ENCODE results near the gene SEC14L1. TPM values are rescaled to one million over a fixed set of nuclear protein-coding genes. Genes with fewer than 3 reads are reported as not detected.

The SEC14L1 gene
- total and polyA plus RNA-seq, 4 donors = 17.2 to 99.8 (median 49.2) TPM

- Histone ChIP-seq H3K9me3 (ENCODE audit: control insufficient read depth, low read length) (no peaks in the 10 kb centered on the region), H3K4me1 (ENCODE audit: control insufficient read depth in 1 of 2, insufficient read depth in 2 of 2, low read length in 2 of 2) (no peaks in the 10 kb centered on the region), H3K27ac (ENCODE audit: low read depth in 1 of 2, low read length in 2 of 2) (no peak overlapping the region), H3K4me3 (ENCODE audit: low read length in 2 of 2) (no peak overlapping the region), H3K27me3 (ENCODE audit: control insufficient read depth in 1 of 2, insufficient read depth in 2 of 2, low read length in 1 of 2) (no peaks in the 10 kb centered on the region), H3K36me3 (ENCODE audit: control insufficient read depth in 1 of 2, insufficient read depth in 2 of 2, low read length in 1 of 2) (no peaks in the 10 kb centered on the region)
- intact Hi-C loops (cut with DNase I) = no loop called here
- no peak for DNase-seq
- ATAC-seq (ENCODE audit: low FRiP score) = no peak
- WGBS, 2 donors = 92% methylated on average over 12 of the region's 12 CpGs
Measured at GRCh38 chr17:77258638-77259037, 117.9 kb downstream of the SEC14L1 start.

GRCh38 chr17:77264617-77265230 lies 124.0 kb downstream of the SEC14L1 start:
- DNase-seq (no peak), ATAC-seq (ENCODE audit: low FRiP score) (no peak)
- Histone ChIP-seq H3K27me3 (ENCODE audit: control insufficient read depth in 1 of 2, insufficient read depth in 2 of 2, low read length in 1 of 2) (no peaks in the 10 kb centered on the region), H3K27ac (ENCODE audit: low read depth in 1 of 2, low read length in 2 of 2) (no peak overlapping the region), H3K9me3 (ENCODE audit: control insufficient read depth, low read length) (no peaks in the 10 kb centered on the region), H3K4me3 (ENCODE audit: low read length in 2 of 2) (no peak overlapping the region), H3K4me1 (ENCODE audit: control insufficient read depth in 1 of 2, insufficient read depth in 2 of 2, low read length in 2 of 2) (no peaks in the 10 kb centered on the region), H3K36me3 (ENCODE audit: control insufficient read depth in 1 of 2, insufficient read depth in 2 of 2, low read length in 1 of 2) (no peaks in the 10 kb centered on the region)
- intact Hi-C loops (cut with DNase I) = no loop called here
- 68 to 72% methylated on average over 22 of the region's 22 CpGs for WGBS, 2 donors

GRCh38 chr17:77266213-77266612 lies 125.4 kb downstream of the SEC14L1 start:
- Histone ChIP-seq H3K4me3 (ENCODE audit: low read length in 2 of 2) (no peak overlapping the region), H3K4me1 (ENCODE audit: control insufficient read depth in 1 of 2, insufficient read depth in 2 of 2, low read length in 2 of 2) (no peaks in the 10 kb centered on the region), H3K27ac (ENCODE audit: low read depth in 1 of 2, low read length in 2 of 2) (no peak overlapping the region), H3K27me3 (ENCODE audit: control insufficient read depth in 1 of 2, insufficient read depth in 2 of 2, low read length in 1 of 2) (no peaks in the 10 kb centered on the region), H3K36me3 (ENCODE audit: control insufficient read depth in 1 of 2, insufficient read depth in 2 of 2, low read length in 1 of 2) (no peaks in the 10 kb centered on the region), H3K9me3 (ENCODE audit: control insufficient read depth, low read length) (no peaks in the 10 kb centered on the region)
- DNase-seq (no peak), ATAC-seq (ENCODE audit: low FRiP score) (no peak)
- WGBS, 2 donors = 87 to 91% methylated on average over 4 of the region's 4 CpGs
- intact Hi-C loops (cut with DNase I) = no loop called here
